Stimulated activated CD4-positive, alpha-beta T cell treated with anti-CD3 and anti-CD28 coated beads, TNF-alpha, amount 100 ng/mL, for 4 hours (primary cell): ENCODE data around the gene WAPL.
"Not testable (repeated sequence)": the region's sequence is repeated elsewhere in the genome, so short reads cannot be mapped to it uniquely, and the experiment has no call there.

ENCODE experiments used
- DNase-seq, 3 experiments: peaks; one replicate each; pipeline ENCODE4 v3.0.0-alpha.2; 2020; ENCODE audit warnings: low read depth in 3 of 3

Gene WAPL

DNA sequence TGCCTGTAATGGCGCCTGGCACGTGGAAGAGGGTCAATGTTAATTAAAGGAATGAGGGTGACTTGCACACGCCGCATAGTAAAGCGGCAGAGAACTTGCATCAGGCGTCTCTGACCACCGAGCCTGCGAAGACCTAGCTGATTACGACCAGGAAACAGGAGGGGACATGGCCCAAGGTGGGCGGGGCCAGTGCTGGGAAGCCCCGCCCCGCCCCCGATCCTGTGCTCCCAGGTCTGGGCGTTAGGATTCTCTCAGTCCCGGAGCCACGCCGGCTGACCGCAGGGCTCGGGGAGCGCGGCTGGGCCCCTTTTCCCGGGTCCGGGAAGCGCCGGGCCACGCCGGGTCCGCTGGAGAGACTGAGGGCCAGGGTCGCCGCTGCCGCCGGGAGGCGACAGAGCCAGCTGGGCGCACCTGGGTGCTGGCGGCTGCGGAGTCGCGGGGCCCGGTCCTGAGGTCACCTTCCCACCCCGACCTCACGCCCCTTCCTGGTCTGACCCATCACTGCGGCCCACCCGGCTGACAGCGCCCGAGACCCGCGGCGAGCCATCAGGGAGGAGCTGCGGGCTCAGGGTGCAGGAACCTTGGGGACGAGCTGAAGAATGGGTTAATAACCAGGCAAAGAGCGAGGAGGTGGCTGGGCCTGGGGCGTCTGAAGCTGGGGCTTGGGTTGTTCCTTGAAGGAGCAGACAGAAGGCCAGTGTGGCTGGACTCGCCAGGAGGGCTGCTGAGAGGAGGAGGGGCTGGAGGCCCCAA, 132.0 kb downstream of the WAPL start:
- DNase-seq = no peak

DNA sequence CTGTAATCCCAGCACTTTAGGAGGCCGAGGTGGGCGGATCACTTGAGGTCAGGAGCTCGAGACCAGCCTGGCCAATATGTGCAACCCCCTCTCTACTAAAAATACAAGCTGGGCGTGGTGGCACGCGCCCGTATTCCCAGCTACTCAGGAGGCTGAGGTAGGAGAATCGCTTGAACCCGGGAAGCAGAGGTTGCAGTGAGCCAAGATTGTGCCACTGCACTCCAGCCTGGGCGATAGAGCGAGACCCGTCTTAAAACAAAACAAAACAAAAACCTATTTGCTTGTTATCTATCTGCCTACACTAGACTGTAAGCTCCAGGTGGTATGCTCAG, 132.5 kb downstream of the WAPL start:
- DNase-seq = not testable (repeated sequence)

GRCh38 chr10:86388119-86388704, 133.4 kb downstream of the WAPL start:
- DNase-seq = no peak

- no peak for DNase-seq
Measured at GRCh38 chr10:86387178-86387794, 134.3 kb downstream of the WAPL start.

GRCh38 chr10:86385806-86386205, 135.8 kb downstream of the WAPL start:
- no peak for DNase-seq
